ENCODE measurements around the gene LLGL2. TPM values are rescaled to one million over a fixed set of nuclear protein-coding genes. Genes with fewer than 3 reads are reported as not detected.
A peak's percentile ranks its signal among the peaks of the same experiment; 100 is the strongest.

The LLGL2 gene
- total RNA-seq, 4 donors from 2014 or later = 326 to 1,573 (median 641) TPM

GRCh38 chr17:75498726-75499213 is 26.7 kb upstream of the LLGL2 start:
- intact Hi-C loops (cut with DNase I; ENCODE audit: low total_unique reads) (no loop called here), in situ Hi-C loops (cut with MboI; ENCODE audit: low pct_ligation_motif_present in 1 of 4, low pct_unique_long_range_greater_than_20kb in 1 of 4, low sequenced_read_pairs in 3 of 4) (loop anchor here in 1 of 4 donors (10.0 kb wide), 1 partner anchor 74 kb away; no protein-coding TSS in a partner anchor)
- TF ChIP-seq POLR2AphosphoS5 (IDR thresholded peaks at IDR 0.05) (no peak), EP300 (IDR thresholded peaks at IDR 0.05; ENCODE audit: low read depth) (no peak), POLR2A (IDR thresholded peaks at IDR 0.05) (no peak), CTCF (IDR thresholded peaks at IDR 0.05) (no peak)
- H3K4me3 ChIP-seq = no peak overlapping the region
- H3K36me3 ChIP-seq = peaks cover 0 to 15% (median 2%) of the 10 kb centered on the region in 4 donors
- no peaks in the 10 kb centered on the region for H3K9me3 ChIP-seq
- no peaks in the 10 kb centered on the region for H3K4me1 ChIP-seq
- no peak for DNase-seq
- no peaks in the 10 kb centered on the region for H3K27me3 ChIP-seq
- WGBS, 2 donors (ENCODE audit: low coverage in 1 of 2) = 68% methylated on average over 16 of the region's 16 CpGs; no CpG with 5 or more reads in 1 of the 2 donors
- H3K27ac ChIP-seq = no peak overlapping the region

- H3K4me3 ChIP-seq = no peak overlapping the region
- no peaks in the 10 kb centered on the region for H3K27me3 ChIP-seq
- WGBS, 2 donors (ENCODE audit: low coverage in 1 of 2) = 67 to 85% methylated on average over 3 to 12 of the region's 16 CpGs
- DNase-seq = no peak
- intact Hi-C loops (cut with DNase I; ENCODE audit: low total_unique reads) (no loop called here), in situ Hi-C loops (cut with MboI; ENCODE audit: low pct_ligation_motif_present in 1 of 4, low pct_unique_long_range_greater_than_20kb in 1 of 4, low sequenced_read_pairs in 3 of 4) (loop anchor here in 1 of 4 donors (10.0 kb wide), 1 partner anchor 75 kb away; no protein-coding TSS in a partner anchor)
- no peaks in the 10 kb centered on the region for H3K9me3 ChIP-seq
- no peak for TF ChIP-seq CTCF (IDR thresholded peaks at IDR 0.05)
- no peak for TF ChIP-seq POLR2AphosphoS5 (IDR thresholded peaks at IDR 0.05)
- no peak for TF ChIP-seq POLR2A (IDR thresholded peaks at IDR 0.05)
- no peak for TF ChIP-seq EP300 (IDR thresholded peaks at IDR 0.05; ENCODE audit: low read depth)
- H3K27ac ChIP-seq = peak overlapping the region in 1 of 4 donors; percentile 30
- H3K4me1 ChIP-seq = peaks cover 0 to under 1% (median 0%) of the 10 kb centered on the region in 4 donors
- peaks cover 0 to 15% (median 0%) of the 10 kb centered on the region in 4 donors for H3K36me3 ChIP-seq
Observed at GRCh38 chr17:75499313-75500022, 26.0 kb upstream of the LLGL2 start.

- no peak for DNase-seq
- Histone ChIP-seq H3K4me3 (no peak overlapping the region), H3K27ac (no peak overlapping the region), H3K27me3 (no peaks in the 10 kb centered on the region), H3K9me3 (no peaks in the 10 kb centered on the region), H3K36me3 (peaks cover 0 to 7% (median 0%) of the 10 kb centered on the region in 4 donors), H3K4me1 (peaks cover 0 to 3% (median 0%) of the 10 kb centered on the region in 4 donors)
- no peak for TF ChIP-seq CTCF (IDR thresholded peaks at IDR 0.05)
- TF ChIP-seq POLR2AphosphoS5 (IDR thresholded peaks at IDR 0.05) = no peak
- TF ChIP-seq POLR2A (IDR thresholded peaks at IDR 0.05) = no peak
- TF ChIP-seq EP300 (IDR thresholded peaks at IDR 0.05; ENCODE audit: low read depth) = no peak
- 92% methylated on average over 17 of the region's 17 CpGs; no CpG with 5 or more reads in 1 of the 2 donors for WGBS, 2 donors (ENCODE audit: low coverage in 1 of 2)
- intact Hi-C loops (cut with DNase I; ENCODE audit: low total_unique reads) (no loop called here), in situ Hi-C loops (cut with MboI; ENCODE audit: low pct_ligation_motif_present in 1 of 4, low pct_unique_long_range_greater_than_20kb in 1 of 4, low sequenced_read_pairs in 3 of 4) (no loop called here)
Observed at GRCh38 chr17:75500419-75501216, 24.9 kb upstream of the LLGL2 start.

Data from transverse colon (tissue), 4 donors.